ENCODE results near the gene NRF1. TPM values are rescaled to one million over a fixed set of nuclear protein-coding genes. Genes with fewer than 3 reads are reported as not detected.

NRF1 gene
- total RNA-seq, 2 donors from 2014 or later = 19.2 to 37.6 TPM

DNA sequence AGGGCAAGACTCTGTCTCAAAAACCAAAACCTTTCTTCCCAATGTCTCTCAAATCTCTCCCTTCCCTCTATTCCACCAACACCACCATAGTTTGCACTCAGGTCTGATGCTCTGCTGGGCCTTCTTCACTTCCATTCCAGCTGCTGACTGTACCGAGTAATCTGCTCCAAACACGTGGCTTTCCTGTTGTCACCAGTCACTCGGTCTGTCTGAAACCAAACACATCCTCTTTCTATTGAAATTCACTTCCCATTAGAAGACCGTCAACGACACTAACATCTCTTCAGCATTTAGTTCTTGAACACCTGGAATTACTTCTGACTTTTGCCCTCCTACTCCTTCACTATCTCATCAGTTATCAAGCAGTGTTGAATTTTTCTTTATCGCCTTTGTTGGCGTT is 4.7 kb upstream of the NRF1 start:
- no peaks in the 10 kb centered on the region for H3K36me3 ChIP-seq
- TF ChIP-seq CTCF (IDR thresholded peaks at IDR 0.05) = no peak
- no peak for ATAC-seq (ENCODE audit: insufficient number of reproducible peaks, low FRiP score, low read depth)
- peaks cover 0 to 11% of the 10 kb centered on the region in 2 donors for H3K4me1 ChIP-seq (ENCODE audit: control insufficient read depth in 1 of 2, low read depth in 2 of 2)
- no peak overlapping the region for H3K27ac ChIP-seq
- no peaks in the 10 kb centered on the region for H3K27me3 ChIP-seq (replicated peaks; ENCODE audit: insufficient read depth)
- H3K9me3 ChIP-seq = no peaks in the 10 kb centered on the region
- no peak for DNase-seq (ENCODE audit: low spot score)
- H3K4me3 ChIP-seq = no peak overlapping the region

DNA sequence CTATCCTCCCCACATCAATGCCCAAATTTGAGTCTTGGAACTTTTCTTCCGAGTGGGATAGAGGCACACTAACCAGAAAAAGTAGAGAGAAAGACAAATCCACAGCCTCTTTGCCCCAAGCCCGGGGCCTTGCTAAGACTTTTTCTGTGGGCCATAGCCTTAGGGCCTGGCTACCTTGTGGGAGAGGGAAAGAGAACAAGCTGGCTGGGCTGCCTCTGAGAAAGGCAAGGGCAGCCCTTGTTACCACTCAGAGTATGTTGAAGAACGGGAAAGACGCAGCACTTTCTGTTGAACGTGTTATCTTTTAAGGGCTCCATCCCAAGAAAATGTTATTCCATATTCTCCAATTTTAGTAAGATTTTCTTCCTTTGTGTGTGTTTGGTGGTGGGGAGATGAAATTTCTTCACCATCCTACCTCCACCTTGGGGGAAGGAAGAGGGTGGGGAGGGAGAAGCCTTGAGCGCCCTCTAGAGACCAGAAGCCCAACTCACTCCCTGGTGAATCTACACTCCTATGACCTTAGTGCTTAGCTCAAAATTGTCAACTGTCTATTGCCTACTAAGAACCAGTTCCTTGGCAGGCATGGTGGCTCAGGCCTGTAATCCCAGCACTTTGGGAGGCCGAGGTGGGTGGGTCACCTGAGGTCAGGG is 3.9 kb upstream of the NRF1 start:
- TF ChIP-seq CTCF (IDR thresholded peaks at IDR 0.05) = no peak
- H3K27ac ChIP-seq = no peak overlapping the region
- H3K9me3 ChIP-seq = no peaks in the 10 kb centered on the region
- no peak overlapping the region for H3K4me3 ChIP-seq
- H3K36me3 ChIP-seq = no peaks in the 10 kb centered on the region
- peaks cover under 1 to 11% of the 10 kb centered on the region in 2 donors for H3K4me1 ChIP-seq (ENCODE audit: control insufficient read depth in 1 of 2, low read depth in 2 of 2)
- ATAC-seq (ENCODE audit: insufficient number of reproducible peaks, low FRiP score, low read depth) (no peak), DNase-seq (ENCODE audit: low spot score) (no peak)
- no peaks in the 10 kb centered on the region for H3K27me3 ChIP-seq (replicated peaks; ENCODE audit: insufficient read depth)

DNA sequence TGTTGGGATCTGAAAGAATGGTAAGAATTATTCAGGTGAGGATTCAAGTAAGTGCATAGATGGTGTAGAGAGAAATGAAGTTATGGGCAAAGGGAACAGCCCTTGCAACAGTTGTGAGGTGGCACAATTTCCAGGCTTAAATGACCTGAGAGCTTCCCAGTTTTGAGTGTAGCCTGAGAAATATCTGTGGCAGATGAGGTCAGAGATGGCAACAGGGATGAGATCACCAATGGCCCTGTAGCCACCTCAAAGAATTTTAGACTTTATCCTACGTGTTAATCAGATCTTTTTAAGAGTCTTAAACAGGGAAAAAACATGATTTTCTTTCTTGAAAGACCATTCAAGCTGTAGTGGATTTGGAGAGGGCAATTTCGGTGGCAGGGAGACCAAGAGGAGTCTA is 1.9 kb upstream of the NRF1 start:
- DNase-seq (ENCODE audit: low spot score) (no peak), ATAC-seq (ENCODE audit: insufficient number of reproducible peaks, low FRiP score, low read depth) (no peak)
- peaks cover 8 to 28% of the 10 kb centered on the region in 2 donors for H3K4me1 ChIP-seq (ENCODE audit: control insufficient read depth in 1 of 2, low read depth in 2 of 2)
- no peak overlapping the region for H3K4me3 ChIP-seq
- no peaks in the 10 kb centered on the region for H3K27me3 ChIP-seq (replicated peaks; ENCODE audit: insufficient read depth)
- TF ChIP-seq CTCF (IDR thresholded peaks at IDR 0.05) = no peak
- H3K27ac ChIP-seq = no peak overlapping the region
- no peaks in the 10 kb centered on the region for H3K36me3 ChIP-seq
- no peaks in the 10 kb centered on the region for H3K9me3 ChIP-seq

DNA sequence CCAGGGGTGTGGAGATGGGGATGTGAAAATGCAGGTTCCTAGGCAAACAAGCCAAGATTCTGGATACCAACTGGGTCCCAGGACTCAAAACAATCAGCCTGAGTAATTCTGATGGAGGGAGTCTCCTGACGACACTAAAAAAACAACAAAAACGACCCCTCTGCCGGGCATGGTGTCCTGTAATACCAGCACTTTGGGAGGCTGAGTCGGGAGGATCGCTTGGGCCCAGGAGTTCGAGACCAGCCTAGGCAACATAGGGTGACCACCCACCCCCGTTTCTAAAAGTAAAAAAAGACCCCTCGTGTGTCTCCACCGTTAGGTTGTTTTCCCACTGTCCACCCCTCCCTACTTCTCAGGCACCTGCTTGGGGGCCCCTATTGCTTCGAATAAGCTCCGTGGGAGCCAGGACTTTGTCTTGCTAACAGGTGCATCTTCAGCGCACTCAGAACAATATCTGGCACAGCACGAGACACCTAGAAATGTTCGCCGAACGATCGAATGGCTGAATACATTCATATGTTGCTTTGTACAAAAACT is 743 bp upstream of the NRF1 start:
- Histone ChIP-seq H3K27ac (peak overlapping the region; percentile 84 to 89), H3K27me3 (replicated peaks; ENCODE audit: insufficient read depth) (no peaks in the 10 kb centered on the region), H3K9me3 (no peaks in the 10 kb centered on the region), H3K4me3 (peak overlapping the region; percentile 83), H3K4me1 (ENCODE audit: control insufficient read depth in 1 of 2, low read depth in 2 of 2) (peaks cover 11 to 37% of the 10 kb centered on the region in 2 donors), H3K36me3 (no peaks in the 10 kb centered on the region)
- TF ChIP-seq CTCF (IDR thresholded peaks at IDR 0.05) = no peak
- ATAC-seq (ENCODE audit: insufficient number of reproducible peaks, low FRiP score, low read depth) = no peak
- DNase-seq (ENCODE audit: low spot score) = no peak

DNA sequence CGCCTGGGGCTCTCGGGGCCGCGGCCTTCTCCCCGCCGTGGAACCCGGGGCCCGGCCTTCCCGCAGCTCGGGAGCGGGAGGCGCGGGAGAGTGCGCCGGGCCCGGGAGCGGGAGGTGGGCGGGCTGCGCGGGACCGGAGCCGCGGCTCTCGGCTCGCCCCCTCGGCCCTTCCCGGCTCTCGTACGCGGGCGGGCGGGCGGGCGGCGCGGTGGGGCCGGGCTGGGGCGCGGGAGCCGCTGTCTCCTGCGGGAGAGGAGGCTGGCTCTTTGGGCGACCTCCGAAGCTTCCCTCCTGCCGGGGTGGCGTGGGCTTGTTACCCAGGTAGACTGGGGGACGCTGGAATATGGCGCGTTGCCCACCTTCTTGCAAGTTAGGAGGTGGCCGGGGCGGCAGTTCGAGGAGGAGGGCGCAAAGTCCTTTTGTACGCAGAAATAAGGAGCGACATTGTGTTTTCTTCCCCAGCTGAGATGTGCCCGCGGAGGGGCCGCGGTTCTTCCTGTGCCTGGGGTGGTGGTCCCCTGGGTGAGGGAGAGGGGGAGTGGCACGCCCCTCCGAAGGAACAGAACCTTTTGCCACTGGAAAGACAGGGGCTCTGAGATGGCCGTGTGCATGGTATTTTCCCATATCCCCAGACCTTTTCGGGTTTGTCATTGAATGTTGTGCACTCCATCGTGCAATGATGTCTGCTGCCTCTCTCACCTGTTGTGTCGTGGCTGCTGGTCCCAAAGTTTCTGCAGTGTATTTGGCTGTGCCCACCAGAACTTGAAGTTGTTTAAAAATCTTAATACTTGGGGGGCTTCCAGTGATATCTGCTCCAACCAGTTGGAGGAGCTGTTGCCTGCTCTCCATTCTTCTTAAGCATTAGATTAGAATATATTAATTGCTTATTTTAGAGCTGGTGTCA is 844 bp downstream of the NRF1 start:
- peaks cover 15 to 43% of the 10 kb centered on the region in 2 donors for H3K4me1 ChIP-seq (ENCODE audit: control insufficient read depth in 1 of 2, low read depth in 2 of 2)
- DNase-seq (ENCODE audit: low spot score) (peak; percentile 15), ATAC-seq (ENCODE audit: insufficient number of reproducible peaks, low FRiP score, low read depth) (no peak)
- H3K27me3 ChIP-seq (replicated peaks; ENCODE audit: insufficient read depth) = no peaks in the 10 kb centered on the region
- H3K4me3 ChIP-seq = peak overlapping the region; percentile 83
- no peaks in the 10 kb centered on the region for H3K36me3 ChIP-seq
- peak; percentile 37 for TF ChIP-seq CTCF (IDR thresholded peaks at IDR 0.05)
- H3K27ac ChIP-seq = peak overlapping the region; percentile 84 to 89
- H3K9me3 ChIP-seq = no peaks in the 10 kb centered on the region

All from thoracic aorta (tissue), 2 donors.